Stimulated activated naive CD8-positive, alpha-beta T cell treated with anti-CD3 and anti-CD28 coated beads, Interleukin-15, amount 100 ng/mL, for 72 hours (primary cell): ENCODE data around the gene BRSK1.
"Not testable (repeated sequence)": the region's sequence is repeated elsewhere in the genome, so short reads cannot be mapped to it uniquely, and the experiment has no call there.

Experiments
- ATAC-seq: fragments of 150-1000 bp; cut with Tn5 transposase; 2 replicates; pipeline ENCODE4 v1.10.0; 2021; ENCODE audit warnings: mild to moderate bottlenecking, moderate library complexity
- DNase-seq, 2 donors: peaks; one replicate each; pipeline ENCODE4 v3.0.0; 2021 to 2022
- H3K27ac Mint-ChIP-seq, 2 donors: one replicate each; pipeline ENCODE4 v1.8.0; 2022; ENCODE audit warnings: mild to moderate bottlenecking in 2 of 2, mixed read lengths in 2 of 2, moderate library complexity in 2 of 2
- H3K27me3 Mint-ChIP-seq: one replicate; pipeline ENCODE4 v1.8.0; 2022; ENCODE audit warnings: mixed read lengths
- H3K4me1 Mint-ChIP-seq: one replicate; pipeline ENCODE4 v1.8.0; 2022; ENCODE audit warnings: mild to moderate bottlenecking, mixed read lengths
- H3K4me3 Mint-ChIP-seq, 2 donors: one replicate each; pipeline ENCODE4 v1.8.0; 2022; ENCODE audit warnings: mild to moderate bottlenecking in 2 of 2, mixed read lengths in 2 of 2, moderate library complexity in 1 of 2
- H3K9me3 Mint-ChIP-seq, 2 donors: one replicate each; pipeline ENCODE4 v1.8.0; 2022; ENCODE audit warnings: mixed read lengths in 2 of 2

BRSK1 gene

DNA sequence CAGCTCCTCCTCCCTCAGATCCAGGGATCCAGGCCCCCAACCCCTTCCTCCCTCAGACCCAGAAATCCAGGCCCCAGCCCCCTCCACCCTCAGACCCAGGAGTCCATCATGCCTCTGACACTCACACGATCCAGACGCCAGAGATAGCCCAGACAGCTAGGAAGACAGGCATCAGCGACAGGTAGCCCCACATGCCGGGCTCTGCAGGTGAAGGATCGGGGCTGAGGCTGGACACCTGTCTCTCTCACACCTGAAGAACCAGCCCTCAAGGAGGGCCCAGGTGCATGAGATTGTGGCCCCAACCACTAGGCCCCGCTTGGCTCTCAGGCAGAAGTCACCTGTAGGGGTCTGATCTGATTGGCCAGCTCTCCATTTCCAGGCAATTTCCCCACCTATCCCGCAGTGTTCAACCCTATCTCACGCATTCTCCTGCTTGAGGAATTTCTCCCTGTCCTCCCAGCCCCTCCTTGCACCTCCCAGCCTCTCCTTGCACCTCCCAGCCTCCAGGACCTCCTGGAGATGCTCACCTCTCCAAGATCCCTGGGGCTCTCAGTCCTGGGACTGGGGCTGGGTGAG lies 37.1 kb downstream of the BRSK1 start:
- Mint-ChIP-seq H3K27me3 (peaks cover 39% of the 10 kb centered on the region), H3K9me3 (no peaks in the 10 kb centered on the region), H3K4me3 (no peak overlapping the region), H3K27ac (no peak overlapping the region), H3K4me1 (peaks cover 4% of the 10 kb centered on the region)
- DNase-seq = no peak
- no peak for ATAC-seq

DNA sequence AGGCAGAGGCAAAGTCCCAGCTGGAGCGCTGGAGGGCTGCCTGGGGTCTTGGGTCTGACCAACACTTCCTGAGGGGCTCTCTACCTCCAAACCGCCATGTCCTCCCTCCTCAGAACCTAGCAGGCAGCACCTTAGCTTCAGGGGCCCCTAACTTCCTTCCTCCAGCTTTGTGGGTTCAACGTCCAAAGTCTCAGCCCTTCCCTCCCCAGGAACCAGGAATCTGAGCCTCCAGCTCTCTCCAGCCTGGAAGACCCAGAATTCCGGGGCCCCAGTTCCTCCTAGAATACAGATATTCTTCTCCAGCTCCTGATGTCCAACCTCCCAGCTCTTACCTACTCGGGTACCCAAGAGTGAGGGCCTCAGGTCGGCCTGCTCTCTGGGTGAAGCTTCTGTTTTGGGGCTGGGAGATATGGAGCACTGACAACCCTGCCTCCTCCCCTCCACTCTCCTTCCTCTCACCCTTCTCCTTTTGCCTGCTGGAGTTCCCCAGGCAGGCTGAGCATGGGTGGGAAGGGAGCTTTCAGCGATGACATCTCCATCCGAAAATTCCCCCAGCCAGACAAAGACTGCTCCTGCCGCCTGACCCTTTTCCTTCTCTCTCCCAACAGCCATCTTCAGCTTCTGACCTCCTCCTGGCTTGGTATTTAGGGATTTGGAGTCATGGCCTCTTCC lies 37.8 kb downstream of the BRSK1 start:
- Mint-ChIP-seq H3K4me1 (peaks cover 4% of the 10 kb centered on the region), H3K27me3 (peaks cover 39% of the 10 kb centered on the region), H3K4me3 (no peak overlapping the region), H3K27ac (no peak overlapping the region), H3K9me3 (no peaks in the 10 kb centered on the region)
- DNase-seq = no peak
- ATAC-seq = no peak

DNA sequence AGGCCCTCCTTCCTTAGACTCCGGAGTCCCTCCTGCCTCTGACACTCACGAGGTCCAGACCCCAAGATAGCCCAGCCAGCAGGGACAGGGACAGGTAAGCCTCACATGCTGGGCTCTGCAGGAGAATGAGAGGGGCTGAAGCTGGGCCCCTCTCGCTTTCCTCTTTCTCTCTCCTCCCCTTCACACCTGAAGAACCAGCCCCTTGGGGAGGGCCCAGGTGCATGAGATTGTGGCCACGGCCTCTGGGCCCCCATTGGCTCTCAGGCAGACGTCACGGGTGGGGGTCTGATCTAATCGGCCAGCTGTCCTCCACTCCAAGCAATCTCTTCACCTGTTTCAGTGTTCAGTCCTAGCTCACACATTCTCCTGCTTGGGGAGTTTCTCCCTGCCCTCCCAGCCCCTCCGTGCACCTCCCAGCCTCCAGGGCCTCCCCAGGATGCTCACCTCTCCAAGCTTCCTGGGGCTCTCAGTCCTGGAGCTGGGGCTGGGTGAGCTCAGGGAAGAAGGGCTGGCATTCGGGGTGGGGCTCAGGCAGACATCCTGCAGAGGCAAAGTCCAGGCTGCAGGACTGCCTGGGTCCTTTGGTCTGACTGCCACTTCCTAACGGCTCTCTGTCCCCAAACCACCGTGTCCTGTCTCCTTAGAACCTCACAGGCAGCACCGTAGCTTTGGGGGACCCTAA lies 38.5 kb downstream of the BRSK1 start:
- peaks cover 39% of the 10 kb centered on the region for H3K27me3 Mint-ChIP-seq

DNA sequence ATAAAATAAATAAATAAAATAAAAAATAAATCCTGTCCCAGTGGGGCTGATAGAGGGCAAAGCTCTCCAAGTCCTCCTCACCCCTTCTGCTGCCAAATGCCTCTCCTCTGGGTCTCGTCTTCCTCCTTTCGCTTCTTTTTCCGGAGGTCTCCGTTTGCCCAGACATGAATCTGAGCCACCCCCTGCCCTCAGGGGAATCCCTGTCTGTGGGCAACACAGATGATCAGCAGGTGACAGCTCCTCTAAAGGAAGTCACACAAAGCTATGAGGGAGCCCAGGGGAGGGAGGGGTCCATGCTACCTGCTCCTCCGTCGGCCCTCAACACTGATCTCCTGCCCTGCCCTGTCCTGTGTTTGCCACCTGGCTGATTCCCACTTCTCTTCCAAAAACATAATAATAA lies 40.9 kb downstream of the BRSK1 start:
- Mint-ChIP-seq H3K27ac (no peak overlapping the region), H3K9me3 (no peaks in the 10 kb centered on the region), H3K27me3 (peaks cover 46% of the 10 kb centered on the region), H3K4me3 (no peak overlapping the region), H3K4me1 (peaks cover 4% of the 10 kb centered on the region)
- no peak for ATAC-seq
- no peak for DNase-seq

More for the DNA sequence above, 38.5 kb downstream of the BRSK1 start:
- DNase-seq (no peak), ATAC-seq (no peak)
- H3K9me3 Mint-ChIP-seq = no peaks in the 10 kb centered on the region
- H3K4me3 Mint-ChIP-seq = no peak overlapping the region
- peaks cover 4% of the 10 kb centered on the region for H3K4me1 Mint-ChIP-seq
- H3K27ac Mint-ChIP-seq = no peak overlapping the region

DNA sequence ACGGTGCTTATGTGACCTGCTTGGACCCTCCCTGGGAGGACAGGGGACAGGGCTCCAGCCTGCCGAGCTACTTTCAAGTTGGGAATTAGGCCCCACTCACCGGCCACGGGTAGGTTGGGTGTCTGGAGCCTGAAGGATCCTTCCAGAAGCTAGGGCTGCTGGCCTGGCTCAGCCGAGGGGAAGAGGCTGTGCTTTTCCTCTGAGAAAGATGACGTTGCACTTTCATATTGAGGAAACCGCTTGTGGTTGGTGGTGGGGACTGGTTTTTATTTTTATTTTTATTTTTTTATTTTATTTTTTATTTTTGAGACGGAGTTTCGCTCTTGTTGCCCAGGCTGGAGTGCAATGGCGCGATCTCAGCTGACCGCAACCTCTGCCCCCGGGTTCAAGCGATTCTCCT lies 41.4 kb downstream of the BRSK1 start, which contains the start of gene TMEM150B:
Gene TMEM150B, minus strand, starts transcription at position 170 of the 400 bp plus-strand sequence. CDS start 4,305 bp downstream, outside the sequence.
- H3K4me1 Mint-ChIP-seq = peaks cover 4% of the 10 kb centered on the region
- H3K27ac Mint-ChIP-seq = no peak within 1 kb of the TSS

DNA sequence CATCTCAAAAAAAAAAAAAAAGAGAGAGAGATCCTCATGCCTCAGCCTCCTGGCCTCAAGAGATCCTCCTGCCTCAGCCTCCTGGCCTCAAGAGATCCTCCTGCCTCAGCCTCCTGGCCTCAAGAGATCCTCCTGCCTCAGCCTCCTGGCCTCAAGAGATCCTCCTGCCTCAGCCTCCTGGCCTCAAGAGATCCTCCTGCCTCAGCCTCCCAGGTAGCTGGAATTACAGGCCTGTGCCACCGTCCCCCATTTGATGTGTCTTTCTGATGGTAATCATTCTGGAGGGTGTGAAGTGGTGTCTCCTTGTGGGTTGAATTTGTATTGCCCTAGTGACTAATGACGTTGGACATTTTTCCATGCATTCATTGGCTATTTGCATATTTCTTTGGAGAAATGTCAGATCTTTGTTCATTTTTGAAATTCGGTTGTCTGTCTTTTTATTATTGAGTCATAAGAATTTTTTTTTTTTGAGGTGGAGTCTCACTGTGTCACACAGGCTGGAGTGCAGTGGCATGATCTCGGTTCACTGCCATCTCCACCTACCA lies 45.0 kb downstream of the BRSK1 start:
- H3K27ac Mint-ChIP-seq, H3K9me3 Mint-ChIP-seq, ATAC-seq, H3K4me3 Mint-ChIP-seq, DNase-seq, H3K4me1 Mint-ChIP-seq: not testable (repeated sequence)
- H3K27me3 Mint-ChIP-seq = peaks cover 15% of the 10 kb centered on the region

More for the DNA sequence above, 41.4 kb downstream of the BRSK1 start, which contains the start of gene TMEM150B:
- H3K27me3 Mint-ChIP-seq = peaks cover 41% of the 10 kb centered on the region
- no peak within 1 kb of the TSS for H3K4me3 Mint-ChIP-seq
- ATAC-seq = no peak
- no peak for DNase-seq
- no peaks in the 10 kb centered on the region for H3K9me3 Mint-ChIP-seq

DNA sequence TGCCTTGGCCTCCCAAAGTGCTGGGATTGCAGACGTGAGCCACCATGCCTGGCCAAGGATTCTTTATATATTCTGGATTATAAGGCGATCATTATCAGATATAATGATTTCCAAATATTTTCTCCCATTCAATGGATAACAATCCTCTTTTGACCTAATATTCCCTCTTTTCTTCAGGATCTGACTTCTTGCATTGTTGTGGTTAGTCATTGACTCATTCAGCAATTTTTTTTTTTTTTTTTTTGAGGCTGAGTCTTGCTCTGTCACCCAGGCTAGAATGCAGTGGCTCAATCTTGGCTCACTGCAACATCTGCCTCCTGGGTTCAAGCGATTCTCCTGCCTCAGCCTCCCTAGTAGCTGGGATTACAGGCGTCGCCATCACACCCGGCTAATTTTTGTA lies 46.0 kb downstream of the BRSK1 start:
- ATAC-seq, H3K9me3 Mint-ChIP-seq, H3K27ac Mint-ChIP-seq, H3K4me1 Mint-ChIP-seq, DNase-seq, H3K4me3 Mint-ChIP-seq: not testable (repeated sequence)
- peaks cover 11% of the 10 kb centered on the region for H3K27me3 Mint-ChIP-seq

DNA sequence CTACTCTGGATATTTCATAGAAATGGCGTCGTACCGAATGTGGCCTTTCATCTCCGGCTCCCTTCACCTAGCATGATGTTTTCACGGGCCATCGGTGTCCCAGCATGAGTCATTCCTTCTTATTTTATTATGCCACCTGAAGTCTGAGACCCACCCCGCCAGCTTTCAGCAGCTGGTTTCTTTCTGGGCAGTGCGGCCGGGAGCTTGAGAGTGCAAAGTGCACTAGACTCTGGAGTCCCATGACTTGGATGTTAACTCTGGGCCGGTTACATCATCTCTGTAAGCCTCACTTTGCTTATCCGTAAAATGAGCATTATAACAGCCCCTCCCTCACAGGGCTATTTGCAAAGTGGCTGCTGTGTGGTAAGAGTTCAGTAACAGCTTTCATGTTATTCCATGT lies 50.1 kb downstream of the BRSK1 start:
- Mint-ChIP-seq H3K4me3 (no peak overlapping the region), H3K4me1 (peaks cover 7% of the 10 kb centered on the region), H3K27me3 (peaks cover 16% of the 10 kb centered on the region), H3K9me3 (no peaks in the 10 kb centered on the region), H3K27ac (peak overlapping the region in 1 of 2 donors; percentile 23)
- ATAC-seq (no peak), DNase-seq (no peak)

DNA sequence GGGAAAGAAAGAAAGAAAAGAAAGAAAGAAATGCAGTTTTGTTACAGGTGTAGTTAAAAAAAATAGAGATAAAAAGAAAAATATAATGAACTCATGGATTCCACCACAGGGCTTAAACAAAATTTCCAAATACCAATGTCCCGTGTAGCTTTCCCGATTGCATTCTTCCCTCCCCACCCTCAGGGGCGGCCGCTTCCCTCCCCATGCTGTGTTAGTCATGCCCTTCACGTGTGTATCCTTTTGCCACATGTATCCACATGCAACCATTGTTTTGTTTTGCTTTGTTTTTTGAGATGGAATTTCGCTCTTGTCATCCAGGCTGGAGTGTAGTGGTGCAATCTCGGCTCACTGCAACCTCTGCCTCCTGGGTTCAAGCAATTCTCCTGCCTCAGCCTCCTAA lies 52.3 kb downstream of the BRSK1 start:
- Mint-ChIP-seq H3K4me1 (peaks cover 9% of the 10 kb centered on the region), H3K27ac (no peak overlapping the region), H3K27me3 (peaks cover 11% of the 10 kb centered on the region), H3K9me3 (no peaks in the 10 kb centered on the region), H3K4me3 (no peak overlapping the region)
- ATAC-seq (no peak), DNase-seq (no peak)

DNA sequence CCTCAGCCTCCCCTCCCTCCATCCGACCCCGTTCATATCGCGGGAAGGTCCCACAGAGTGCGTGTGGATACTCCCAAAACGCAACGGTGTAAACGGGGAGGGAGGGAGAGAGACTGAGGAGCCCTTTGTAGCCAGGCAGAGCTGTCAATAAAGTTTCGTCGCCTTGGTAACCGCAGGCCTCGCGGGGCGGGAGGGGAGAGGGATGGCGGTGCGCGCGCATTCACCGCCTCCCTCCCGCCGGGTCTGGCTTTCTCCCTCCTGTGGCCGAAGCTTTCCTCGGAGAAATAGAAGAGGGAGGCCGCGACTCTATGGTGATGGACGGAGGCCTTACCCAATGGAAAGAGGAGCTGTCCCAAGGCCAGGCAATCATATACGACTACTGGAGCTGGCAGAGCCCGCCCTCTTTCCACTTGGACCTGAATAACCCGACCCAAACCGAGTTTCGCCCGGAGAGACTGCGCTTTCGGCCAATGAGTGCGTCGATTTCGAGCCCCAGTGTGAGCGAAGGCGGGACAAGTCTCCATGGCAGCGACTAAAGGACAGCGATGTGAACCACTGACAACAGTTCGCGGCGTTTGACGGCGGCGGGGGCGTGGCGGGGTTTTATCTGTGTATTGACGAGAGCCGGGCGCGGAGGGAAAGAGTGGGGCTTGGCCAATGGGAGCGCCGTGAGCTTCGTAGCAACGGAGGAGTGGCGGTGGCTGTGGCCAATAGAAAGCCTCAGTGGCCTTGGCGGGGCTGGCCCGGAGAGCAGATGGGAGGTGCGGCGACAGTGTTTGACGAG lies 55.5 kb downstream of the BRSK1 start, which contains the start of gene KMT5C:
Gene KMT5C, plus strand, starts transcription at position 772 of the 784 bp plus-strand sequence. CDS start 2,061 bp downstream, outside the sequence.
- Mint-ChIP-seq H3K4me3 (peak within 1 kb of the TSS; percentile 96 to 98), H3K9me3 (no peaks in the 10 kb centered on the region), H3K27ac (peak within 1 kb of the TSS; percentile 99), H3K27me3 (peaks cover 11% of the 10 kb centered on the region), H3K4me1 (peaks cover 17% of the 10 kb centered on the region)
- DNase-seq (peak; percentile 100), ATAC-seq (peak; percentile 89)

DNA sequence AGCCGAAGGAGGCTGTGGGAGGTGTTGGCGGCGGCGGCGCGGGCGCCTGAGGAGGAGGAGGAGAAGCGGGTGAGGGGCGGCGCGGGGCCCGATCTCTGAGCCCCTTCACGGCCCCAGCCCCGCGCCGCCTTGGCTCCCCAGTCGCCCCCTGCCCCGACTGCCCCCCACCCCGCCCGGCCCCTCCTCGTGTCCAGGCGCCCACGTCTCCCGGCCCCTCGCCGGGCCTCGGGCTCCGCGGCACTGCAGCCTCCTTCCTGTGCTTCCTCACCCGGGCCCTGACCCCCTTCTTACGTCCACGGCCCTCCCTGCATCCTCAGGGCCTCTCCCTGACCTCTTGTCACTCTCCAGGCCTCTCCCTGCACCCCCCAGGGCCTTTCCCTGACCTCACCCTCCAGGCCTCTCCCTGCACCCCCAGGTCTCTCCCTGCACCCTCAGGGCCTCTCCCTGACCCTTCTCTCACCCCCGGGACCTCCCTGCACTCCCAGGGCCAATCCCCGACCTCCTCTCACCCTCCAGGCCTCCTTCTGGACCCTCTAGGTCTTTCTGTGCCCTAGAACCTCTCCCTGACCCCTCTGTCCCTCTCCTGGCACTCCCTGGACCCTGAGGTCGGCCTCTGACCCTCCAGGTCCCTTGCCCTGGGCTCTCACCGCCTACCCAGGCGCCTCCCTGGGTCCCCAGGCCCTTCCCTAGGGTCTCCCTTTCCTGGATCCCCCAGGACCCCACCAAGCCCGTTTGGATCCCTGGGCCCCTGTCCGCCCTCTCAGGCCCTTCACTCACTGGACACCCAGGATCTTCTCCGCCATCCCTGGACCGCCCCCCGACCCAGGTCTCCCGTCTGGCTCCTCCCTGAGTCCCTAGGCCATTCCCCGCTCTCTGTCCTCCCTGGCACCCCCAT lies 56.3 kb downstream of the BRSK1 start:
- Mint-ChIP-seq H3K4me3 (peak overlapping the region; percentile 96 to 98), H3K9me3 (no peaks in the 10 kb centered on the region), H3K27ac (peak overlapping the region; percentile 91 to 97), H3K4me1 (peaks cover 18% of the 10 kb centered on the region), H3K27me3 (peaks cover 11% of the 10 kb centered on the region)
- DNase-seq (peak in 1 of 2 donors; percentile 32), ATAC-seq (no peak)

DNA sequence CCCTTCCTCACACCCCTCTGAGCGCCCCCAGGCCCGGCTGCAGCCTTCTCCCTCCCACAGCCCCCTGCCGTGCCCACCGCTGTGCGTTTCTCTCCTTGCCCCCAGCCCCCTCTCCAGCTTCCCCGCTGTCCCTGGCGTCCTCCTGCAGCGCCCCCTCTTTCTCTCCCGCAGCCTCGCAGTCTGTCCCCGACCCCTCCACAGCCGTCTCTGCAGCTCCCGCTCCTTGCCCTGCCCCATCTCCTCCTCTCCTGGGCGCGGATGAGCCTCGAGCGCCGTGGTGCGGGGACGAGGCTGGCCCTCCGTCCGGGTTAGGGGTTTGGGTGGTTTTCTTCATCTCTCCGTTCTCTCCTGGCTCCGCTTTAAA lies 57.0 kb downstream of the BRSK1 start:
- no peak for DNase-seq

DNA sequence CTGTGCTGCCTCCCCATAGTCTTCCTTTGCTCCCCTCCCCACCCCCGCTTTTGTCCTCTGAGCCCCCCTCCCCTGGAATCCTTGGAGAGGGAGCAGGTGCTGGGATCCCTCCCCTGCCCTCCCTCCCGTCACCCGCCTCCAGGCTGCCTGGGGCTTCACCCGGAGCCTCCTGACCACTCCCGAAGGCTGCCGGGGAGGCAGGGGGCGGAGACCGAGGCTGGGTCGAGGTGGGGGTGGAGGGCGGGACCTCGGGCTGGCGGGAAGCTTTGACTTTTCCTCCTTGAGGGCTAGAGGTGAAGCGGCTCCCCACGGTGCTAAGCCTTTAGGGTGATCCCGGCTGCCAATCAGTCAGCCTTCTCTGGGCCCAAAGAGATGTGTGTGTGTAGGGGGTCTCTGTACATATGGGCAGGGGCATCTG lies 57.4 kb downstream of the BRSK1 start:
- no peaks in the 10 kb centered on the region for H3K9me3 Mint-ChIP-seq
- H3K27ac Mint-ChIP-seq = peak overlapping the region; percentile 82 to 91
- peak overlapping the region; percentile 96 to 98 for H3K4me3 Mint-ChIP-seq
- ATAC-seq (no peak), DNase-seq (no peak)
- peaks cover 23% of the 10 kb centered on the region for H3K4me1 Mint-ChIP-seq
- peaks cover 11% of the 10 kb centered on the region for H3K27me3 Mint-ChIP-seq

More for the DNA sequence above, 57.0 kb downstream of the BRSK1 start:
- Mint-ChIP-seq H3K4me3 (peak overlapping the region; percentile 96 to 98), H3K9me3 (no peaks in the 10 kb centered on the region), H3K27ac (peak overlapping the region; percentile 82 to 91), H3K27me3 (peaks cover 11% of the 10 kb centered on the region), H3K4me1 (peaks cover 23% of the 10 kb centered on the region)
- ATAC-seq = no peak
